Activated naive CD8-positive, alpha-beta T cell treated with anti-CD3 and anti-CD28 coated beads, Interleukin-2, amount 50 U/mL, for 16 hours (primary cell): ENCODE measurements around the gene POLR2J2.
"Not testable (repeated sequence)": the region's sequence is repeated elsewhere in the genome, so short reads cannot be mapped to it uniquely, and the experiment has no call there.

Experiments
- DNase-seq: peaks from one replicate; pipeline ENCODE4 v3.0.0-alpha.2; 2020; ENCODE audit warnings: low read depth, low spot score

The POLR2J2 gene

DNA sequence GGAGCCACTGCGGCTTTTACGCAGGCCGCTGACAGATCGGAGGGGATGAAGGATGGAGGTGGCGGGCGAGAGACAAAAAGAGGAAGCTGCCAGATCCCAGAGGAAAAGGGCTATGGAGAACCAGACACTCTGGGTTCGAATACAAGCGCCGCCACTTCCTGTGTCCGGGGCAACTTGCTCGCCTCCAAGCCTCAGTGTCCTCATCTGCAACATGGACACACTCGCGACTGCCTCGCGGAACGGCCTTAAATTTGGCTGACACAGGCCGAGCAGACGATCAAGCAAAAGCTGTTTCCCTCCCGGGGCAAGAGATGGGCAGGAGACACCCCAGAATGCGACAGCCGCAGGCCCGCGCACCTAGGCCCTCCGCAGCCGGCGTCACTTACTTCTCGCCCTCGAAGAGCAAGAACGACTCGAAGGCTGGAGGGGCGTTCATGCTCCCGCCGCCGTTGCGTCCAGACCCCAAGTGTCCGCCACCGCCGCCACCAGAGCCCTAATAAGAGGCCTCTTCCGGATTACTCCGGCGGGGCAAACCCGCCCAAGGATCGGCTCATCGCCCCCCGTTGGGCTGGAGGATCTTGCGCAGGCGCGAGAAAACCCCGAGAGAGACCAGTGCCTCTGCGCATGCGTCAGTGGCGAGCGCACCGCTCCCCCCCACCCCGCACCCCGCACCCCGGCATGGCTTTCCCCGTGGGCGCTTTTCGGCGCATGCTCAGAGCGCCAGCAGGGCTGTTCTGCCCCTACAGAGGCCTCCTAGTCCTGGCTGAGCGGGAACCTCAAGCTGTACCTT, at the start of gene POLR2J2:
Gene POLR2J2, minus strand, starts transcription at position 498 of the 790 bp plus-strand sequence. Its CDS starts 62 bp downstream, at position 436.
- not testable (repeated sequence) for DNase-seq

GRCh38 chr7:102718491-102718890, 47.0 kb upstream of the POLR2J2 start:
- DNase-seq, result not testable (repeated sequence)

GRCh38 chr7:102715718-102716117, 44.3 kb upstream of the POLR2J2 start:
- DNase-seq, result not testable (repeated sequence)

GRCh38 chr7:102714774-102715522, 43.5 kb upstream of the POLR2J2 start:
- DNase-seq, result not testable (repeated sequence)

DNA sequence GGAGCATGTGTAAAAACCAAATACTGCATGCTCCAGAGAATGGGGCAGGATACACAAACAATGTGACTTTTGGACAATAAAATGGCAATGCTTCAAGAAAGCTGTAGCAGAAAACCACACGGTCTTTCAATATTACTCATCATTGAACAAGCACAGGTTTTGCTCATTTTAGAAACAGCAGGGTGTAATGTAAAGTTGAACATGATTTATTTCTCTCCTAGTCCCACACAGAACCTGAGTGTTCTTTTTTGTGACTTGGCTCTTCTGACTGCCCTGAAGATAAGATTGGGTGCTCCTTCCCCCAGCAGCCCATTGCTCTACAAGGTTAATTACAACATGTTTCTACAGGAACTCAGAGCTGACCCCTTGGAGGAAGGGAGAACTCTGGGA, 42.2 kb upstream of the POLR2J2 start:
- not testable (repeated sequence) for DNase-seq

- DNase-seq, result not testable (repeated sequence)
Observed at GRCh38 chr7:102713011-102713690, 41.7 kb upstream of the POLR2J2 start.

GRCh38 chr7:102698962-102699750, 27.7 kb upstream of the POLR2J2 start:
- DNase-seq, result not testable (repeated sequence)

- not testable (repeated sequence) for DNase-seq
Observed at GRCh38 chr7:102697642-102698512, 26.4 kb upstream of the POLR2J2 start.

GRCh38 chr7:102696009-102696408, 24.5 kb upstream of the POLR2J2 start:
- not testable (repeated sequence) for DNase-seq

- not testable (repeated sequence) for DNase-seq
Observed at GRCh38 chr7:102695033-102695552, 23.6 kb upstream of the POLR2J2 start.

DNA sequence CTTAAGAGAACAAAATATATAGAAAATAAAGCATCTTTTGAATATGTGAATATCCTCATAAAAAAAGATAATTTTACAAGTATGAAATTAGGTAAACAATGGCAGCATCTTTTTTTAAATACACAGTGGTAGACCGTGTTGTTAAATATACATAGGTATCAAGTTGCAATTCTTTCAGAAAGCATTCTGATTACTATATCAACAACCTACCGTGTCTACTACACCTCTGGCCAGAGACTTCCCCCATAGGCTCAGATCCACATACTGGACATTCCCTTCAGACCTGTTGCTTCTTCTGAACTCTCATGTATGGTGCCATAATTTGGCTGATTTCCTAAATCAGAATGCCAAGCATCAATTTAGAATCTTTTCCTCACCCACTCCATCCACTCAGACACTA, 22.5 kb upstream of the POLR2J2 start:
- DNase-seq, result not testable (repeated sequence)

DNA sequence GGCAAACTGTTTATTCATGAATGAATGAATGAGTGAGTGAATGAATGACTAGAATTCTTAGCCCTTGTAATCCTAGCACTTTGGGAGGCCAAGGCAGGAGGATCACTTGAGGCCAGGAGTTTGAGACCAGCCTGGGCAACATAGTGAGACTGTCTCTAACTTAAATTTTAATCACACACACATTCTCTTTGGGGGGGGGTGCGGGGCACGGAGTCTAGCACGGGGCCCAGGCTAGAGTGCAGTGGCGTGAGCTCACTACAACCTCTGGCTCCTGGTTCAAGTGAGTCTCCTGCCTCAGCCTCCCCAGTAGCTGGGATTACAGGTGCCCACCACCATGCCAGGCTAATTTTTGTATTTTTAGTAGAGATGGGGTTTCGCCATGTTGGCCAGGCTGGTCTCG, 19.1 kb upstream of the POLR2J2 start:
- DNase-seq, result not testable (repeated sequence)

DNA sequence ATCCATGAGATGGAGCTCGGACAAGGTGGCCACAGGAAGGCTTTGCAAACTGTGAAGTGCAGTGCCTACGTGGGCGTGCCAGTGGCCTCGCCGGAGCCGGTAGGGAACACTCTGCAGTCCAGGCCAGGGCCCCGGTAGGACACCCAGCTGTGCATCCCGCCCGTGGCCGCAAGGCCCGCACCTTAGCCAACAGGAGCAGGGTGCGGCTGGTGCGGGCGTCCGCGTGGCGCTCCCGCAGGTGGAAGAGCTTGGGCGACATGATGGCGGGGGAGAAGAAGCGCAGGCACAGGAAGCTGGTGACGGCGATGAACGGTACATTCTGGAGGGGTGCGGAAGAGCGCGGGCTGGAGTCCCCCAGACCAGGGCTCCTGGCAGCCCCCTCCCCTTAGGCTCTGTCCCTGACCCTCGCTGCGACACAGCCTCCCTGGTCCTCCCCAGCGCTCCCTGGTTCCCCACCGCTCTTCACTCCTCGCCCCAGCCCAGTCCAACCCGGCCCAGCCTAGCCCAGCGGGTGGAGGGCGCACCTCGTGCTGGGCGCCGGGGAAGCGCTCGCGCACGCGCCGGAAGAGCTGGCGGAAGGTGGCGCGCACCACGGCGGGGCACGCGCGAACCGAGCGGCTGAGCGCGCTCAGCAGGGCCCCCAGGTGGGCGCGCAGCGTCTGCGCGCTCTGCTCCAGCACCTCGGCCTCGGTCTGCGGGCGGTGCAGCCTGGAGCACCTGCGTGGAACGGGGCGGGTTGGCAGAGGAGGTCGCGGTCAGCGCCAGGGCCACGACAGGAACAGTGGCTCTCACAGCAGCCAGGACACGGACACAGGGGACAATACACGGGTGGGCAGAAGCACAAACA, 18.2 kb upstream of the POLR2J2 start:
- DNase-seq, result not testable (repeated sequence)

GRCh38 chr7:102688299-102689036, 17.0 kb upstream of the POLR2J2 start:
- not testable (repeated sequence) for DNase-seq

- DNase-seq, result not testable (repeated sequence)
Observed at GRCh38 chr7:102682560-102682959, 11.1 kb upstream of the POLR2J2 start.

DNA sequence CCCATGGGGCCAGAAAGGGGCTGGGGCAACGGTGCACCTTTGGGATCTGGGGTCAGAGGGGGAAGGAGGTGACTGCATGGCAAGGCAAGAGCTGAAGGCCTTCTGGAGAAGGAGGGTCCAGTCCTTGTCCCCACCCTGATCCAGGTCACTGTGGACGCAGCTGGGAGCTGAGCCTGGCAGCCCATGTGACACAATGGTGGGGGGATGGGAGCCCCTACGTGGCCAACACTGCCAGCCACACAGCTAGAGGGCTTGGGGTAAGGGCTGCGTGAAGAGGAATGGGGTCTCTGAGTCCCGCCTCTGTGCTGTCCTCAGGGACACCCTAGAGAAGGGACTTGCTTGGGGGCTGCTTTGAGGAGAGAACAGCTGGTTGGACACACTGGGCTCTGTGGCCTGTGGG, 9.3 kb upstream of the POLR2J2 start:
- DNase-seq, result not testable (repeated sequence)

- not testable (repeated sequence) for DNase-seq
Observed at GRCh38 chr7:102675545-102675944, 4.1 kb upstream of the POLR2J2 start.

DNA sequence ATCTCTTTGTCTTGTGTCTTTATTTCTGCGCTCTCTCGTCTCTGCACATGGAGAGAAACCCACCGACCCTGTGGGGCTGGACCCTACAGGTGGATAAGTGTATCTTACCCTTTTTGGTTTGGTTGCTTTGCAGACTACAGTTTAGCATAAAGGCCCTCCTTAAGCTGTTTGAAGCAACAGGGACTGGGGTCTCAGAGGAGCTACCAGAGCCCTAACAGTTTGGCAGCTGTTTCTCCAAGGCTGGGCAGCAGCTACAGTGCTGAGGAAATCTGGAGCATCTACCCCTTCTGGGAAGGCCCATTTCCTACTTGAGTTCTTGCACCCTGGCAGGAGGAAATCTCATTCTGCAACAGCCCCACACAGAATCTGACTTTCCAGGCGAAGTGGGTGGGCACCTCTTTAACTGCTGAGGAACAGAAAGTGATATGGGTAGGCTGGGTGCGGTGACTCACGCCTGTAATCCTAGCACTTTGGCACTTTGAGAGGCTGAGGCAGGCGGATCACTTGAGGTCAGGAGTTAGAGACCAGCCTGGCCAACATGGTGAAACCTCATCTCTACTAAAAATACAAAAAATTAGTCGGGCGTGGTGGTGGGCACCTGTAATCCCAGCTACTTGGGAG, 2.1 kb upstream of the POLR2J2 start:
- DNase-seq, result not testable (repeated sequence)
